ENCODE measurements around the gene UGT1A4.

Gene UGT1A4

DNA sequence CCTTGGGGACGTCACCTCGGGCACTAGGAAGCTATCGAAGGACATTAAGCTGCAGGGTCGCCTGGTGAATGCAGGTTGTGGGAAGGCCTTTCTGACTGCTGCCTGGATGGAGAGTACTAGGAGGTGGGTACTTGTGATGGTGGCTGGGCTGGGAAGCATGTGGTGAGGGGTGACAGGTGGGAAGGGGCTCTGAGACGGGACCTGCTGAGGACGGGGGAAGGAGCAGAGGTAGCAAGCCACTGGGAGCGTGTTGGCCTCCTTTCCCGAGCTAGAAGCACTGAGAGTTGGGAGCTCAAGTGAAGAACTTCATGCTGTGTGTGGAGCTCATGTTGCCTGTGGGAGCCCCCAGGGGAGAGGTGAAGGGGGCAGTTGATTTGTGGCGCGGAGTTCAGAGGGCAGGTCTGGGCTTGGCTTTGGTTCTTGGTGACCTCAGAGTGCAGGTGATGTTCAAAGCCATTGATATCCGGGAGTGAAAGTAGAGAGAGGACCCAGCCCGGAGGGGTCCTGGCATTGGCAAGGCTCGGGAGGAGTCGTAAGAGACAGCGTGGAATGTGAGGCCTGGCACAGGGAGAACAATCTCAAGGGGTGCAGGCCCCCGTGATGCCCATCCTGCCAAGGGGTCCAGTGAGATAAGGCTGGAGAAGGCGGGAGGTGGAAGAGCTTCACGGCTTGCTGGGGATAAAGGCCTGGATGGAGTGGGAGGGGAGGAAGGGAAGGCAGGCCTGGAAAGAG, 72.8 kb downstream of the UGT1A4 start:
- DNase-seq (ENCODE audit: low read depth, low spot score): no peak

DNA sequence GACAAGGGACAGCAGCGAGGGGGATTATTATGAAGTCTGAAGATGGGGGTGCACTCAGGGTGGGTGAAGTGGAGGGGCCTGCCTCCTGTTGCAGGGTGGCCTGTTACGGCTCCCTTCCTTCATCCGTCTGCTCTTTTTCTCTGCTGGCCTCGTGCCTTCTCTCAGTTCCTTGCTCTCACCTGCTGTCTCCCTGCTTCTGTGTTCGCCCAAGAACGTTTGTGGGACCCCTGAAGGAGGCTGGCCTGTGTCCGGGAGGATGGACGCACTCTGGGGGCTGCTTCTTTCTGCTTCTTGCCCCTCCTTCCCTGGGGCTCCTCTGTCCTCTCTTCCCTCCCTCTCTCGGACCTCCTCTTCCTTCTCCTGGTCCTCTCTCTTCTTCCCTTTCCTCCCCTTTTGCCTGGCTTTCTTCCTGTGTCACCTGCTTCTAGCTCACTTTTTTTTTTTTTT, 73.4 kb downstream of the UGT1A4 start:
- DNase-seq (ENCODE audit: low read depth, low spot score): no peak

DNA sequence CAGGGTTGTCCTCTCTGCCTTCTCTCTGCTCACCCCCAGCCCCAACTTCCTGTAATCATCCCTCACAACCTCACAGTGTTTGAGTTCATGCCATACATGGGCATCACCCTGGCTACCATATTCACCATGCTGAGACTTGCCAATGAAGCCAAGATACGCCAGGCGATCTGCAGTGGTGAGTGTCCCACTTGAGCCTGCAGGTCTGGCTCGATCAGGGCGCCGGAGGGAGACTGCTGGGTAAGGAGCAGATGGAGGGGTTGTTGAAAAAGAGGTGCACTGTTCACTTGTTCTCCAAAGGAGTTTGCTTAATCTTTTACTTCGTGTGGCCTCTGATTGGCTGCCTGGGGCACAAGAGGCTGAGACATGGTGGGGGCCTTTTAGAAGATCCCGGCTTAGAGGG, 74.2 kb downstream of the UGT1A4 start:
- DNase-seq (ENCODE audit: low read depth, low spot score): no peak

DNA sequence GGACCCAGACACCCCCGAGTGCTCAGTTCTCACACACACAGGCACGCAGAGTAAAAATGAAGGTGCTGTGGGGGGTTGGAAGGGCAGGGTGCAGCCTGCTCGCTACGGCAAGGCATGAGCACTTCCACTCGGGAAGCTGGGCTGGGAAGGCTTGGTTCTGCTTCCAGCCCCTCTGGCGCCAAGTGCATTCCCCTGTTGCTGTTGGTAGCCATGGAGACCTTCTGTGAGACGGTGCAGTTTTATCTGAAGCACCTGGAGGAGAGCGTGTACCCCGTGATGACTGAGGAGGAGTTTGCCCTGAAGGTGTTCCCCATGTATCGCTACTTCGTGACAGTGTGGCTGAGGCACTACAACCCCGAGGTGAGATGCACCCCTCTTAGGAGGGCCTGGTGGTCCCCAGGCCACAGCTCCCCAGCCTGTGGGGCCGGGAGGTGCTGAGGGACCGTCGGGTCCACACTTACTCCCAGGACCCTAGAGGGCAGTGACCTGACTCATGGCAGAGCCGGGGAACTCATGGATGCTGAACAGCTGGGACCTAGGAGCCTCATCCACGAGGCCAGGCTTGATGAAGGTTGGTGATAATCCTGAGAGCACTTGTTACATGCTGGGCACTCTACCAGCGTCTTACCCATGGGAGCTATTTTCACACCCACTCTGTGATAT, 75.1 kb downstream of the UGT1A4 start:
- DNase-seq (ENCODE audit: low read depth, low spot score): no peak

DNA sequence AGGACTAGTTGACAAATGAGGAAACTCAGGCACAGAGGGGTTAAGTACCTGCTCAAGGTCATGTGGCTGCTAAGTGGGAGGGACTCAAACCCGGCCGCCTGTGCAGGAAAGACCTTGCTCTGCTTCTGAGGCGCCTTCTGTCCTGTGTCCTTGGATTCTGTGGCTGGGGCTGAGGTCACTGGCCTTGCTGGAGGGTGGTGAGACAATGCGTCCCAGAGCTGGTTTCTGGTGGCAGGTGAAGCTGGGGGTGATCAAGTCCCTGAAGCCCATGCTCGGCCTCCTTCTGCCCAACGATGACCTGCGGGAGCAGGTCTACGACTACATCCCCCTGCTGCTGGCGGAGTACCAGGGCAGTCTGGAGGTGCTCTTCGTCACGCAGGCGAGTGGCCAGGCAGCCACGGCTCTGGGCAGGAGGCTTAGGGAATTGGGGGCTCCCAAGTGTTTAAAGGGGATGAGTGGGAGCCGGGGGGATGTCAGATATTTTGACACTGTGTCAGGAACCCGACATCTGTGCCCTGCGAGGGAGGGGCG, 75.7 kb downstream of the UGT1A4 start:
- DNase-seq (ENCODE audit: low read depth, low spot score): no peak

DNA sequence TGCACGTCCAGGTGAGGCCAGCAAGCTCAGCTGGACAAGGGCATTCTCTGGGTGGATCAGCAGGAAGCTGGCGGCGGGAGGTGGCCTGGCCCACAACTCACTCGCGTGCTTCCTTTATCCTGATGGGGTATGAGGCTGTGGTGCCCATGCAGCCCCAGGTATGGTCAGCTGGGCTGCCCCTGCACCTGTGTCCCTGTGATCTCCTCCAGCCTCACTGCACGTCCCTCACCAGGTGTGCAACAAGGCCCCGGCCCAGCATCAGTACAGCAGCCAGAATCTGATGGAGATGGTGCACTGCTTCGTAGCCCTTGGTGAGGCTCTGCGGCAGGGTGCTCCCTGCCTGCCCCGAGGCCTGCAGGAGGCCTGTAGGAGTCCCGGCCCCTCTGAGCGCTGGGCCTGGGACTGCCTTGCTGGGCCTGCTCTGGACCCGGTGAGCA, 77.2 kb downstream of the UGT1A4 start:
- no peak for DNase-seq (ENCODE audit: low read depth, low spot score)

DNA sequence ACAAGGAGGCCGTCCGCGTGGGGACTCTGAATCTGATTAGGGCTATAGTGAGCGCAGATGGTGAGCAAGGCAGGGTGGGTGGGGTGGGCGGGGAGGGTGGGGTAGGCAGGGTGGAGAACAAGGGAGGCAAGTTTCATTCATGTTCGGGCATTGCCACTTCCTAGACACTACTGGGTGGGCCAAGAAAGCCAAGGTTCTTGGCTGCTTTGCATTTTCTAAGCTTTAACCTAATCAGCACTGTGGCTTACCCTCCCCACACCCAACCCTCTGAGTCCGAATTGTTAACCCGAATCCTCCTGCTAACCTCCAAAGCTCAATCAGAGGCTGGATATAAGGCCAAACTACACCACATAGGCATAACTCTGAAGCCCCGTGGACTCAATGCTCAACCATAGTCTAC, 77.7 kb downstream of the UGT1A4 start:
- DNase-seq (ENCODE audit: low read depth, low spot score): no peak

DNA sequence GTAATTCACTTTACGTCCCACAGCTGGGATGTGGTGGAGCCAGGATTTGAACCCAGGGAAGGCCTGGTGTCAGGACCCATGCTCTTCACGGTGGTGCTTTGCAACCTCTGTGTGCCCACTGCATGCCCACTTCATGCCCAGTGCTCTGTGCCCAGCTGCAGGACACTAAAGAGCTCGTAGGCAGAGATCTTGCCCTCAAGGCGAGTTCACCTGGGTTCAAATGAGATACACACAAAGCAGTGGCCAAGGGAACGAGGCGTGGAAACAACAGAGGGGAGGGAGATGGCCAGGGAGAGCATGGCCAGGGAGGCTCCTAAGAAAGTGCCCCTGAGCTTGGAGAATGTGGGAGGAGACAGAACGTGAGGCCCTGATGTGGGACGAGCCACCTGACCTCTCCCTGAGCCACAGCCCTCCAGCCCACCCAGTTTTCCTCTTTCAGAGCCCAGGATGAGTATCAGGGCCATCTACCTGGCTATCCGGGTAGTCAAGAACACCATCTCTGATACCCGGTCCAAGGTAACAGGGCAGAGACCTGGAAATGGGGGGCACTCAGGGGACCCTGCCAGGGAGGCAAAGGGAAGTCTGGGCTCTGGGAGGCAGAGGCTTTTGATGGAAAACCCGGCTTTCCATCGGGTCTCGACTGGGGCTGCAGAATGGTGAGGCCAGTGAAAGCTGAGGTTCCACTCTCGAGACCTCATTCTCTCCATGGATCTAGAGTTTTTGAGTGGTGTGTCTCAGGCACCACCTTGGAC, 80.0 kb downstream of the UGT1A4 start:
- DNase-seq (ENCODE audit: low read depth, low spot score): no peak

DNA sequence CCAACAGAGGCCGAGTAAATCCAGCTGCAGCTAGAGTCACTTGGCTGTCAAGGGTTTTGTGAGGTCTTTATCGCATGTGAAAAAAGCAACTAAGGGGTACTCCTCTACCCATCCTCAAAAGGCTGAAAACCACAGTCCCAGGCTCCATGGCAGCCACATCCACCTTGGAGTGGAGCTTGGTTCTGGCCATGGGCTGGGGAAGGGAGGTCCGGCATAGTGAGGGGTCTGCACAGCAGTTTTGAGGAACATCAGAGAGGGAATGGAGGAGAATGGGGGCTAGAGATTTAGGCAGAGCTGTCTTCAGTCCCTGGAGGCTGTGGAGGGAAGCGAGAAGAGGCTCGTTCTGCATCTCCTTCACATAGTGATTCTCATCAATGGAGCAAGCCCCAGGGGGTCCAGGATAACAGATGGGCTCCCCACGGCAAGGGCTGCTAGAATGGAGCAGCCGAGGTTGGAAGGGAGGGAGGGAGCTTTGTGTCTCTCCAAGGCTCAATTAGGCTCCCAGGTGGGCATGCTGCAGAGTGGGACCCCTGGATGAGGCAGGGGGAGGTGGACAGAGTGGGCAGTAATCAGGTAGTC, 80.6 kb downstream of the UGT1A4 start:
- no peak for DNase-seq (ENCODE audit: low read depth, low spot score)

DNA sequence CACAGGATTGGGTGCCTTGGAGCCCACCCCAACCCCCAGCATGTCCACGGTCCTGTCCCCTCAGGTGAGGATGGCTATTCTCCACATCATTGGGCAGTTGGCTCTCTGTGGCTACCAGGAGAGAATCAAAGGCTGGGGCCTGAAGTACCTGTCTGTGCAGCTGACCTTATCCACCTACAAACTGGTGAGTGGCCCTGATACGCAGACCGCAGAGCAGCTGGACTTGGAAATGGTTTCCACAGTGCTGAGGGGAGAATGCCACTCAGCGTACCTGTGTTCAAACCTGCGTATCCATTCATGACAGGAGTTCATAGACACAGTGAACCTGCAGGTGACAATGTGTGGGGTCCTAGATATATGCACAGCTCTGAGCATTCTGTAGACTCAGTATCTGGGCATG, 81.2 kb downstream of the UGT1A4 start:
- DNase-seq (ENCODE audit: low read depth, low spot score): no peak

DNA sequence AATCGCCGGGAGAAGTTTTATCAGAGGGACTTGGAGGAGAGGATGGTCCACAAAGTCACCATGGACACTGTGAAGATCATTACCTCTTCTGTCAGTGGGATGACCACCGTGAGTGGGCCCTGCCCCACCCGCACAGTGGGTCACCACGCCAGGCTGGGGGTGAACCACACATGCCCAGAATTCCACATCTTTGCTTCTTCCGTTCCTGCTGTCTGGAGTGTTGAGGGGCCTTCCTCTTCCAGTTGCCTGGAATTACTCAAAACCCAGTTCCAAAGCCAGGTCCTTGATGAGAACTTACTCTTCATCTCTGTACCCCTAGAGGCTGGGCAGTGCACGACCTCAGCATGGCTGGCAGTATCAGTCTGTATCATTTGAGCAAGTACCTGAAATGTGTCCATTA, 81.7 kb downstream of the UGT1A4 start:
- DNase-seq (ENCODE audit: low read depth, low spot score): no peak

DNA sequence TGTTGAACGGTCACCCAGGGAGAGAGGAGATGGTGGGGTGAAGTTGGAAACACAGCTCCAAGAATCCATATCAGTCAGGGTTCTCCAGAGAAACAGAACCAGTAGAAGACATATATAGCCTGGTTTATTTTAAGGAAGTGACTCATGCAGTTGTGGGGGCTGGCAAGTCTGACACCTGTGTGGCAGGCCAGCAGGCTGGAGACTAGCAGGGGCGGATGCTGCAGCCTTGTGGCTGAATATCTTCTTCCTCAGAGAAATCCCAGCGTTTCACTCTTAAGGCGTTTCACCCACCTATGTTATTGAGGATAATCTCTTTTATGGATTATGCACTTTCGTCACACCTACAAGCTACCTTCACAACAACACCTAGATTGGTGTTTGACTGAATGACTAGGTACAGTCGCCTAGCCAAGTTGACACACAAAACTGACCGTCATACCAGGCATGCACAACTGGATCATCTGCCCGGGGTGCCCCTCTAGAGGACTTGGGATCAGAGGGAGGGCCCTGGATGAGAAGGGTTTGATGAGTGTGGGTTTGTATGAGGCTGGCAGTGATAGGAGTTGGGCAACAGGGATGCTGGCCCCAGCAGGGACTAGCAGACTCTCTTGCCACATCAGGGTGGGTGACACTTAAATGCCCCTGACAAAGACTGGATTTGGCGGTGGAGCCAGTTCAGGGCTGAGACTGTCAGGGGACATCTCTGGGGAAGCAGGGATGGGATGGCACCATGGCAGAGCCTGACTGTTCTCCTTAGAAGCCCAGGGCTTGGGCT, 83.0 kb downstream of the UGT1A4 start:
- DNase-seq (ENCODE audit: low read depth, low spot score): no peak

DNA sequence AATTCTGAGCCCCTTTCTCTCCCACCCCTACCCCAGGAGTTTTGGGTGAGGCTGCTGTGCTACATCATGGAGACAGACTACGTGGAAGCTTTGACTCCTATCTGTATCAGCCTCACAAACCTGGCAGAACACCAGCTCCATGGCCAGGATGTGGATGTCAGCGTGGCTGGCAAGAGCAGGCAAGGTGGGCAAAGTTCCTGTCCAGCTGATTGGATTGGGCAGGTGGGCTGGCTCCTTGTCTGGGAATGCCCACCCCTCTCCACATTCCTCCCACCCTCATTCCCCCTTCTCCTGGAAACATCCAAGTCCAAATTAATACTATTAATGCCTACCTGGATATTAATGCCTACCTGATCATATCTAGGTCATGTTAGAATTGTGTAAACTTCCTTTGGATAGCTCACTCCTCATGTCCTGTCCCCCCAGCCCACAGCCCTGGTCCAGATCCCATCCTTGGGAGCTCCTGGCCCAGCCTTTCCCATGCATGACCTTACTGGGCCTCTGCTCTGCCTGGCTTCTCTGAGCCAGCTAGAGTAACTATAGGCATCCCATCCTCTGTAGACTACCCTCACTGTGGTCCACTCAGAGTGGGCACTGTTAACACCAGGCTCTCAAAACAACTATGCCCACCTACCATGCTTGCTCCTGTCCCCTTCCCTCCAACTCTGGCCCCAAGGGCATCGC, 83.7 kb downstream of the UGT1A4 start:
- DNase-seq (ENCODE audit: low read depth, low spot score): no peak

DNA sequence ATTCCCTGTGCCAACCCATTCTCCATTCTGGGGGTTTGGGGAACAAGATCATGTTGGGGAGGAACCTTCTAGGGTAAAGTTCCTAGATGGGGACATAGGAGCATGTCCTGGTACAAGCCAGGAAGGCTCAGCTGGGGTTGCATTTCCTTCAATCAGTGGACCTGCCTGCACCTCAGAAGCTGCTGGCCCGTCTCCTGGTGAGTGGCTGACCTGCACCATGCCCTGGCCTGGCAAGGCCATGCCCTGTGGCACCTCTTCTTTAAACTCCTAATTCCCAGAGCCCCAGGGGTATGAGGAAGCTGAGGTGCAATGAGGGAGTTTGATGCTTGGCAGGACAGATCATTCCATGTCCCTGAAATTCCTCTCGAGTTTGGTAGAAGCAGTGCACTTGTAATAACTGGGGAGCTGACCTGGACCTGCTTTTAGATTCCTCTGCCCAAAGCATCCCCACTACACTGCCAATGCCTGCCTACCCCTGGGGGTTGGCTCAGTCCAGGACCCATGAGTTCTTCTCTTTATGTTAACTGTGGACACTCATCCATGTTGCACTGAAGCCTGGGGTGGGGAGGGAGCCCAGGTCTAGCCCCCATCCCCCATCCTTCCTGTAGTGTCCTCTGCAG, 84.9 kb downstream of the UGT1A4 start:
- no peak for DNase-seq (ENCODE audit: low read depth, low spot score)

DNA sequence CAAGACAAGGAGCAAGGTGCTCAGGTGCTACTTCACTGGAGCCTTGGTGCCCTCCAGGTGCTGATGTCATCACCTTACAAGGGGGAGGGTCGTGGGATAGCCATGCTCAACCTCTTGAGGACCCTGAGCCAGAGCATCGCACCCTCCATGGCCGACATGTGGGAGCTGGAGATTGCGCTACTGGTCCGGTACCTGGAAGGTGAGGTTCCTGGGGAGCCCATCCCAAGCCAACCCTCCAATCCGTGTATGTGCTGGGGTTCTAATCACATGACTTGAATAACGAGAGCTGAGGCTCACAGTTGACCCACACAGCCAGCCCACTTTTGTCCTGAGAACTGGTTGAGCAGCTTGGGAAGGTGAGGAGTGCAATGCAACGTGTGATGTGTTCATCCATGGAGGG, 85.5 kb downstream of the UGT1A4 start:
- no peak for DNase-seq (ENCODE audit: low read depth, low spot score)

DNA sequence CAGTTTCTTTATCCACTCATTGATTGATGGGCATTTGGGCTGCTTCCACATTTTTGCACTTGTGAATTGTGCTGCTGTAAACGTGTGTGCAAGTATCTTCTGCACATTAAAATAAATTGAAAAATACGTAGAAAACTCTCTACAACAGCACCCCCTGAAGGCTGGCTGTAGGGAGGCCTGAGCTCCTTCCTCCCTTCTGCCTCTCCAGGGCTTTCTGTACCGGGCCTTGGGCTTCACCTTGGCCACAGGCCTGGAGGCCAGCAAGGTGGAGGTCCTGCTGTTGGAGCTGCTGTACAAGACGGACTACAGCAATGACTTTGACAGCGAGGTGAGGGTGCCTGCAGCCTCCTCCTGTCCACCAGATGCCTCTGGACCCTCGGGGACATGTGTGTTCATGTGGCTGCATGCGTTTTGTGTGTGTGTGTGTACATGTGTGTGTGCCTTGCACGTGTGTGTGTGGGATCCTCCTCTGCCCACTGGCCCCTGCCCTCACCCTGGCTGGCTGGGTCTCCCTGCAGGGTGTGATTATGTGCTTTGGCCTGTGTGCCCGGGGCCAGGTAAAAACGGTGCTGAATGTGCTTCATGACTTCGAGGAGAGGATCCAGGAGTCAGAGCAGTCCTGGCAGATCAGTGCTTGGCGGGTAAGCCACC, 88.8 kb downstream of the UGT1A4 start:
- DNase-seq (ENCODE audit: low read depth, low spot score): no peak

DNA sequence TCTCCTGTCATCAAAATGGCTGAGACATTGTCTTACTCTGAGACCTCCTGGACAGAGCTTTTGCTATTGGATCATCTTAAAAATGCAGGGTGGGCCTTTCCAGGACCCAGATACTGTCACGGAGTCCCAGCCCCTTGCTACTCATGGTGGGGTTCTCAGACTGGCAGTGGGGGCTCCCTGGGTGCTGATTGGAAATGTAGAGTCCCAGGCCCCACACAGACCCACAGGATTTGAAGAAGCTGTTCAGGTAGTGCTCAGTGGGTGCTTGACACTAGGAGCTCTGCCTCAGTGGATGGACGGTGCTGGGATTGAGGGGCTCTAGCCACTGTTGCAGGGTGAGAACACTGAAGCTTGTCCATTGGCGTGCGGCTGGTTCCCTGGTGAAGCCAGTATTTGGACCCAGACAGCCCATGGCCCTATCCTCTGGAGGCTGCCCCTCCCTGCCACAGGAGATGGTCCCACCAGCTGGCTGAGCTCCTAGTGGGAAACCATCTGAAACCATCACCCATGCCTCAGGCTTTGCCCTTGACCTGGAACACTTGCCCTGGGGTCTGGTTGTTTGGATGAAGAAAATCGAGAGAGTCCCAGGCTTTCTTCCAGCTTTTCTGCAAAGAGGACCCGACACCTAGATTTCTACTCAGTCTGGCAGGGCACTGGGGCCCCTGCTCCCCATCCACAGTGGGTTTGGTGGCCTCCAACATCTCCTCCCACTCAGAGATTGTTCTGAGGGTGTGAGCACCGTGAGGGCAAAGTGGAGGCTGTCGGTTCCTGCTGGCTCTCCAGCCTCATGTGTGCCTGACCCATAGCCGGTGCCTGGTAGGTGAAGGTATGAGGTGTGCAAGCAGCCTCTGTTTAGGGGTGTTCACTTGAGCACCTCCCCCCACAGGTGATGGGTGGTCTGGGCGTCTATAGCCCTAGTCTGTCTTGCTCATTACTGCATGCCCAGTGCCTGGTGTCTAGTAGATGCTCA, 89.7 kb downstream of the UGT1A4 start:
- no peak for DNase-seq (ENCODE audit: low read depth, low spot score)

DNA sequence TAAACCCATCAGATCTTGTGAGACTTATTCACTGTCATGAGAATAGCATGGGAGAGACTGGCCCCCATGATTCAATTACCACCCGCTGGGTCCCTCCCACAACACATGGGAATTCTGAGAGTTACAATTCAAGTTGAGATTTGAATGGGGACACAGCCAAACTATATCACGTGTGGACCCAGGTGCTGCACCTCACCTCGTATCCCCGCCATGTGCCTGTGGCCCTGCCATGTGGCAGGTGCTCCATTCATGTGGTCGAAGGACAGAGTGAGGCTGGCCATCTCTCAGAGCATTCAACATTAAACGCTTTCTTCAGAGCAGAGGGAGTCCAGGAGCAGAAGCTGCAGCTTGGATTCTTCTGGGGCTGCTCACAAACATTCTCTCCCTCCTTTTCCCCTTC, 91.8 kb downstream of the UGT1A4 start:
- no peak for DNase-seq (ENCODE audit: low read depth, low spot score)

DNA sequence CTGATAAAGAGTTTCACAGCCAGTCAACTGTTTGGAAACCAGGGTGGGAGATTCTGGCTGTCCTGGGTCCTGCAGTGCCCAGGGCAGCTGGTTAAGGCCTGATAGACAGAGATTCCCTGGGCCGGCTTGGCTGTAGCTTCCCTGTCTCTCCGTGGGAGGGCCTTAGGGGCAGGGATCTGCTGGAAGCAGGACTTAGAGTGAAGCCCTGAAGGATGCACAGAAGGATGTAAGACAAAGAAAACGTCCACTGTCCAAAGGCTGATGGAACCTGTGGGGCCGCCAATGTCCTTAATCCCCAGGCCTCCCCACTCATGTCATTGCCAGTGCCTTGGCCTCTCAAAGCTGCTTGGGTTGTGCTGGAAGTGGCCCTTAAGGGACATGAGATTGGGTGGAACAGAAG, 92.6 kb downstream of the UGT1A4 start:
- DNase-seq (ENCODE audit: low read depth, low spot score): no peak

Measured in activated naive CD8-positive, alpha-beta T cell treated with anti-CD3 and anti-CD28 coated beads, Interleukin-2, amount 50 U/mL, for 16 hours (primary cell).